ENCODE results near the gene ZNF324. TPM values are rescaled to one million over a fixed set of nuclear protein-coding genes. Genes with fewer than 3 reads are reported as not detected.

Gene ZNF324
- total and polyA plus RNA-seq, 2 of the 13 experiments (the other 11 are each of a cell fraction or from before 2014, with no cell fraction given), result 1.1 to 4.7 TPM

DNA sequence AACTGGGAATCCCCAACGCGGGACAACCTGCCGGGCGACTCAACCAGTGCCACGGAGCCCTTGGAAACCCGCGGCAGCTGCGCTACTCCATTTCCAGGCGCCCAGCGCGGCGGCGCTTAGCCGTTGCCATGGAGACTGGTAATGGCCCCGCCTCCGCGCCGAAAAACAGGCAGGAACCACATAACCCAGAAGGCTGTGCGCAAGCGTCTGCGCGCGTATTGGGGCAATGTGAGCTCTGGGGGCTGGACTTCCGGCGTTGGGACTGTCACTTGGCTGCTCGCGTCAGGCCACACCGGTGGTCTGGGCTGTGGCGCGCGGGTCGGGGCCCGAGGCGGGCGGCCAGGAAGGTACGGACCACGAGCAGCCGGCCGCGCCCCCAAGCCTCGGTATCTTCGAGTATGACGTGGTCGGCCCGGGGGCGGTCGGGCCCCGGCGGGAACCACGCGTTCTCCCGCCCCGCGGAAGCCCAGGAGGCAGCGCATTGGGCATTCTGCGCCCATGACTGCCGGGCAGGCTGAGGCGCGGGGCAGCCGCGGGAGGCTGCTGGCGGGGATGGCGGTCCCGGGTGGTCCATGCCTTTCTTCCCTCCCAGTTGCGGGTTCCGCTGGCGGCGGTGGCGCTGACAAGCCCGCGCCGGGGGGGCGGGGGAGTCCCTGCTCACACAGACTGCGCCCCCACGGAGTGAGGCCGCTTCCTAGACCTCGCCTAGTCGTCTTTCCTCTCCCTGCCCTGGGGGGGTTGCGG lies 15.3 kb upstream of the ZNF324 start, which contains the start of gene ZNF324B (continued):
- TF ChIP-seq, protein P1, sequence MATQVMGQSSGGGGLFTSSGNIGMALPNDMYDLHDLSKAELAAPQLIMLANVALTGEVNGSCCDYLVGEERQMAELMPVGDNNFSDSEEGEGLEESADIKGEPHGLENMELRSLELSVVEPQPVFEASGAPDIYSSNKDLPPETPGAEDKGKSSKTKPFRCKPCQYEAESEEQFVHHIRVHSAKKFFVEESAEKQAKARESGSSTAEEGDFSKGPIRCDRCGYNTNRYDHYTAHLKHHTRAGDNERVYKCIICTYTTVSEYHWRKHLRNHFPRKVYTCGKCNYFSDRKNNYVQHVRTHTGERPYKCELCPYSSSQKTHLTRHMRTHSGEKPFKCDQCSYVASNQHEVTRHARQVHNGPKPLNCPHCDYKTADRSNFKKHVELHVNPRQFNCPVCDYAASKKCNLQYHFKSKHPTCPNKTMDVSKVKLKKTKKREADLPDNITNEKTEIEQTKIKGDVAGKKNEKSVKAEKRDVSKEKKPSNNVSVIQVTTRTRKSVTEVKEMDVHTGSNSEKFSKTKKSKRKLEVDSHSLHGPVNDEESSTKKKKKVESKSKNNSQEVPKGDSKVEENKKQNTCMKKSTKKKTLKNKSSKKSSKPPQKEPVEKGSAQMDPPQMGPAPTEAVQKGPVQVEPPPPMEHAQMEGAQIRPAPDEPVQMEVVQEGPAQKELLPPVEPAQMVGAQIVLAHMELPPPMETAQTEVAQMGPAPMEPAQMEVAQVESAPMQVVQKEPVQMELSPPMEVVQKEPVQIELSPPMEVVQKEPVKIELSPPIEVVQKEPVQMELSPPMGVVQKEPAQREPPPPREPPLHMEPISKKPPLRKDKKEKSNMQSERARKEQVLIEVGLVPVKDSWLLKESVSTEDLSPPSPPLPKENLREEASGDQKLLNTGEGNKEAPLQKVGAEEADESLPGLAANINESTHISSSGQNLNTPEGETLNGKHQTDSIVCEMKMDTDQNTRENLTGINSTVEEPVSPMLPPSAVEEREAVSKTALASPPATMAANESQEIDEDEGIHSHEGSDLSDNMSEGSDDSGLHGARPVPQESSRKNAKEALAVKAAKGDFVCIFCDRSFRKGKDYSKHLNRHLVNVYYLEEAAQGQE (IDR thresholded peaks at IDR 0.05; ENCODE audit: borderline replicate concordance in 1 of 2, low read depth in 1 of 2, low read length in 2 of 2), result no peak
- no peak; the same call in 1 of the 2 replicates for TF ChIP-seq HDAC2 (CRISPR knock-in tag; IDR thresholded peaks at IDR 0.05)
- no peak for TF ChIP-seq KLF15 (CRISPR knock-in tag; IDR thresholded peaks at IDR 0.05; ENCODE audit: borderline replicate concordance)
- no peak for TF ChIP-seq FOXM1 (CRISPR knock-in tag; IDR thresholded peaks at IDR 0.05)
- TF ChIP-seq, protein P2, sequence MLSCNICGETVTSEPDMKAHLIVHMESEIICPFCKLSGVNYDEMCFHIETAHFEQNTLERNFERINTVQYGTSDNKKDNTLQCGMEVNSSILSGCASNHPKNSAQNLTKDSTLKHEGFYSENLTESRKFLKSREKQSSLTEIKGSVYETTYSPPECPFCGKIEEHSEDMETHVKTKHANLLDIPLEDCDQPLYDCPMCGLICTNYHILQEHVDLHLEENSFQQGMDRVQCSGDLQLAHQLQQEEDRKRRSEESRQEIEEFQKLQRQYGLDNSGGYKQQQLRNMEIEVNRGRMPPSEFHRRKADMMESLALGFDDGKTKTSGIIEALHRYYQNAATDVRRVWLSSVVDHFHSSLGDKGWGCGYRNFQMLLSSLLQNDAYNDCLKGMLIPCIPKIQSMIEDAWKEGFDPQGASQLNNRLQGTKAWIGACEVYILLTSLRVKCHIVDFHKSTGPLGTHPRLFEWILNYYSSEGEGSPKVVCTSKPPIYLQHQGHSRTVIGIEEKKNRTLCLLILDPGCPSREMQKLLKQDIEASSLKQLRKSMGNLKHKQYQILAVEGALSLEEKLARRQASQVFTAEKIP (CRISPR knock-in tag; IDR thresholded peaks at IDR 0.05; ENCODE audit: borderline replicate concordance), result no peak
- TF ChIP-seq MED8 (CRISPR knock-in tag; IDR thresholded peaks at IDR 0.05; ENCODE audit: insufficient replicate concordance), result no peak
- TF ChIP-seq, protein P3, sequence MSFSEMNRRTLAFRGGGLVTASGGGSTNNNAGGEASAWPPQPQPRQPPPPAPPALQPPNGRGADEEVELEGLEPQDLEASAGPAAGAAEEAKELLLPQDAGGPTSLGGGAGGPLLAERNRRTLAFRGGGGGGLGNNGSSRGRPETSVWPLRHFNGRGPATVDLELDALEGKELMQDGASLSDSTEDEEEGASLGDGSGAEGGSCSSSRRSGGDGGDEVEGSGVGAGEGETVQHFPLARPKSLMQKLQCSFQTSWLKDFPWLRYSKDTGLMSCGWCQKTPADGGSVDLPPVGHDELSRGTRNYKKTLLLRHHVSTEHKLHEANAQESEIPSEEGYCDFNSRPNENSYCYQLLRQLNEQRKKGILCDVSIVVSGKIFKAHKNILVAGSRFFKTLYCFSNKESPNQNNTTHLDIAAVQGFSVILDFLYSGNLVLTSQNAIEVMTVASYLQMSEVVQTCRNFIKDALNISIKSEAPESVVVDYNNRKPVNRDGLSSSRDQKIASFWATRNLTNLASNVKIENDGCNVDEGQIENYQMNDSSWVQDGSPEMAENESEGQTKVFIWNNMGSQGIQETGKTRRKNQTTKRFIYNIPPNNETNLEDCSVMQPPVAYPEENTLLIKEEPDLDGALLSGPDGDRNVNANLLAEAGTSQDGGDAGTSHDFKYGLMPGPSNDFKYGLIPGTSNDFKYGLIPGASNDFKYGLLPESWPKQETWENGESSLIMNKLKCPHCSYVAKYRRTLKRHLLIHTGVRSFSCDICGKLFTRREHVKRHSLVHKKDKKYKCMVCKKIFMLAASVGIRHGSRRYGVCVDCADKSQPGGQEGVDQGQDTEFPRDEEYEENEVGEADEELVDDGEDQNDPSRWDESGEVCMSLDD (CRISPR knock-in tag; IDR thresholded peaks at IDR 0.05; ENCODE audit: borderline replicate concordance), result no peak
- no peak for TF ChIP-seq KAT7 (CRISPR knock-in tag; IDR thresholded peaks at IDR 0.05; ENCODE audit: borderline replicate concordance)
- TF ChIP-seq, protein P4, sequence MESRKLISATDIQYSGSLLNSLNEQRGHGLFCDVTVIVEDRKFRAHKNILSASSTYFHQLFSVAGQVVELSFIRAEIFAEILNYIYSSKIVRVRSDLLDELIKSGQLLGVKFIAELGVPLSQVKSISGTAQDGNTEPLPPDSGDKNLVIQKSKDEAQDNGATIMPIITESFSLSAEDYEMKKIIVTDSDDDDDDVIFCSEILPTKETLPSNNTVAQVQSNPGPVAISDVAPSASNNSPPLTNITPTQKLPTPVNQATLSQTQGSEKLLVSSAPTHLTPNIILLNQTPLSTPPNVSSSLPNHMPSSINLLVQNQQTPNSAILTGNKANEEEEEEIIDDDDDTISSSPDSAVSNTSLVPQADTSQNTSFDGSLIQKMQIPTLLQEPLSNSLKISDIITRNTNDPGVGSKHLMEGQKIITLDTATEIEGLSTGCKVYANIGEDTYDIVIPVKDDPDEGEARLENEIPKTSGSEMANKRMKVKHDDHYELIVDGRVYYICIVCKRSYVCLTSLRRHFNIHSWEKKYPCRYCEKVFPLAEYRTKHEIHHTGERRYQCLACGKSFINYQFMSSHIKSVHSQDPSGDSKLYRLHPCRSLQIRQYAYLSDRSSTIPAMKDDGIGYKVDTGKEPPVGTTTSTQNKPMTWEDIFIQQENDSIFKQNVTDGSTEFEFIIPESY (CRISPR knock-in tag; IDR thresholded peaks at IDR 0.05), result no peak
- TF ChIP-seq ZBTB20 (CRISPR knock-in tag; IDR thresholded peaks at IDR 0.05; ENCODE audit: borderline replicate concordance, low read depth), result no peak
- TF ChIP-seq ZNF75D (CRISPR knock-in tag; IDR thresholded peaks at IDR 0.05; ENCODE audit: borderline replicate concordance), result no peak
- TF ChIP-seq, protein P5, sequence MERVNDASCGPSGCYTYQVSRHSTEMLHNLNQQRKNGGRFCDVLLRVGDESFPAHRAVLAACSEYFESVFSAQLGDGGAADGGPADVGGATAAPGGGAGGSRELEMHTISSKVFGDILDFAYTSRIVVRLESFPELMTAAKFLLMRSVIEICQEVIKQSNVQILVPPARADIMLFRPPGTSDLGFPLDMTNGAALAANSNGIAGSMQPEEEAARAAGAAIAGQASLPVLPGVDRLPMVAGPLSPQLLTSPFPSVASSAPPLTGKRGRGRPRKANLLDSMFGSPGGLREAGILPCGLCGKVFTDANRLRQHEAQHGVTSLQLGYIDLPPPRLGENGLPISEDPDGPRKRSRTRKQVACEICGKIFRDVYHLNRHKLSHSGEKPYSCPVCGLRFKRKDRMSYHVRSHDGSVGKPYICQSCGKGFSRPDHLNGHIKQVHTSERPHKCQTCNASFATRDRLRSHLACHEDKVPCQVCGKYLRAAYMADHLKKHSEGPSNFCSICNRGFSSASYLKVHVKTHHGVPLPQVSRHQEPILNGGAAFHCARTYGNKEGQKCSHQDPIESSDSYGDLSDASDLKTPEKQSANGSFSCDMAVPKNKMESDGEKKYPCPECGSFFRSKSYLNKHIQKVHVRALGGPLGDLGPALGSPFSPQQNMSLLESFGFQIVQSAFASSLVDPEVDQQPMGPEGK (CRISPR knock-in tag; IDR thresholded peaks at IDR 0.05), result peak; percentile 61
- no peak for TF ChIP-seq ZNF839 (CRISPR knock-in tag; IDR thresholded peaks at IDR 0.05; ENCODE audit: borderline replicate concordance)
- TF ChIP-seq SMAD9 (CRISPR knock-in tag; IDR thresholded peaks at IDR 0.05), result no peak
- TF ChIP-seq GLI4 (CRISPR knock-in tag; IDR thresholded peaks at IDR 0.05; ENCODE audit: borderline replicate concordance), result no peak
